Activated naive CD4-positive, alpha-beta T cell (primary cell): Measurements from ENCODE around the gene UGT1A4.

Source experiments
- DNase-seq, 4 experiments: peaks; one replicate each; lab custom pipeline; 2025; lab: John Stamatoyannopoulos, UW

The UGT1A4 gene

DNA sequence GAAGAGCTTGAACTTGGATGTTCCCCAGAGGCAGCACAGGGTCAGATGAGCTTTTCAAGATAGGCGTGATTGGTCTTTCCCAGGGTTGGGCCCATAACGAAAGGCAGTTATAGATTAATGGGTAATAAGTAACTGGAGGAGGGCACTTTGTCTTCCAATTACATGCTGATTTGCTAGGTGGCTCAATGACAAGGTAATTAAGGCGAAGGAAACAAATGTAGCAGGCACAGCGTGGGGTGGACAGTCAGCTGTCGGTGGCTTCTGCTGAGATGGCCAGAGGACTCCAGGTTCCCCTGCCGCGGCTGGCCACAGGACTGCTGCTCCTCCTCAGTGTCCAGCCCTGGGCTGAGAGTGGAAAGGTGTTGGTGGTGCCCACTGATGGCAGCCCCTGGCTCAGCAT, at the start of gene UGT1A4:
Gene UGT1A4, plus strand, starts transcription at position 185 of the 400 bp plus-strand sequence. Its CDS starts 85 bp downstream, at position 270.
- DNase-seq, result no peak

DNA sequence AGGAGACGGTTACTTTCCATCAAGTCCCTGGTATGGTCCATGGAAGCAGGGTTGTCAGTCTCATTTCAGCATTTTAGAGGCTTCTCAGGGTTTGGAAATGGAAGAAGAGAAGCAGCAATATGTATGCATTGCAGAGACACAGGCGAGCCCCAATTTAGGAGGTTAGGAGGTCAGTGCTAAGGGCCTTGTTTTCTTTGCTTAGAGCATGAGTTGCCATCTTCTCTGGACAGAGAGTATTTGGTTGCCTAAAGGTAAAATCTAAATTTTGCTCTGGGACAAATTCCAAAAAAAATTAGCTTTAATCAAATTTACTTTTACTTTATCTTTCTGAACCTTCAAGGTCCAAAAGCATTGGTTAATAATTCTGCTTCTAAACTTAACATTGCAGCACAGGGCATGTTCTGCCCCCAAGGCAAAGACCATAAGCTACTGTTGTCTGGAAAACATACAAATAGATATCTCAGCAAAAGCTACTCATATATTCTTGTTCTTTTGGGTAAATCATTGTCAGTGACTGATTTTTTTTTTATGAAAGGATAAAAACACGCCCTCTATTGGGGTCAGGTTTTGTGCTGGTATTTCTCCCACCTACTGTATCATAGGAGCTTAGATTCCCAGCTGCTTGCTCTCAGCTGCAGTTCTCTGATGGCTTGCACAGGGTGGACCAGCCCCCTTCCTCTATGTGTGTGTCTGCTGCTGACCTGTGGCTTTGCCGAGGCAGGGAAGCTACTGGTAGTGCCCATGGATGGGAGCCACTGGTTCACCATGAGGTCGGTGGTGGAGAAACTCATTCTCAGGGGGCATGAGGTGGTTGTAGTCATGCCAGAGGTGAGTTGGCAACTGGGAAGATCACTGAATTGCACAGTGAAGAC, 47.0 kb upstream of the UGT1A4 start, which contains the start of gene UGT1A9:
Gene UGT1A9, plus strand, starts transcription at position 609 of the 872 bp plus-strand sequence. Its CDS starts 37 bp downstream, at position 646.
- DNase-seq, result no peak

DNA sequence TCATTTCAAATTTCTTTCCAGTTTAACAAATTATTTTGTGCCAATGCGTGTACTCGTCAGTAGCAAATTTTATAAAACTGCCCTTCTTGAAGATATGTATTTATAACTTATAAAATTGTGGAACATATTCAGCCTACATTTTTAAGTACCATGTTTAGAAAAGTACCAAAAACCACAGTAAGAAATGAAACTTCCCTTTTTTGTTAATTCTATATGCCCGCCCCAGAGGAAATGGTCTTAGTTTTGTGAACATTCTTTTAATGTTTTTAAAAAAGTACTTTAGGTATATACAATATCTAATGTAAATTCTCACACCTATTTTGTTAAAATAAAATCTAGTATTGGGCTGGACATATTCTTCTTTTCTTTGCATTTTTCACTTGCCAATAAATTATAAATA, 45.6 kb upstream of the UGT1A4 start:
- no peak for DNase-seq

DNA sequence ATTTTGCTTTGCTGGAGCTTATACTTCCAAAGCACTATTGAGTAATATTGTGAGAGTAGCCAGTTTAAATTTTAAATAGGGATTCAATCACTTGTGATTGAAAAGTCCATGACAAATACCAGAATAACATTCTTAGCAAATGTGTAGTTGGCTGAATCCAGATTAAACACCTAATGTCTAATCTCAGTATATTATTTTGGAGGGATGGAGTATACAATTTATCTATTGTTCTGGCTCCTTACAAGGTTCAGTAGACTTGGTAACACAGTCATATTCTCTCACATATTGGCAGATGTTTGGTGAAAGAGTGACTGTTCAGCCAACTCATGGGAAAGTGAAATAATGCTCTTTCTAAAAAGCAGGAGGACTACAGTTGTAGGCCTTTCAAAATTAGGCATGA, 44.6 kb upstream of the UGT1A4 start:
- no peak for DNase-seq

DNA sequence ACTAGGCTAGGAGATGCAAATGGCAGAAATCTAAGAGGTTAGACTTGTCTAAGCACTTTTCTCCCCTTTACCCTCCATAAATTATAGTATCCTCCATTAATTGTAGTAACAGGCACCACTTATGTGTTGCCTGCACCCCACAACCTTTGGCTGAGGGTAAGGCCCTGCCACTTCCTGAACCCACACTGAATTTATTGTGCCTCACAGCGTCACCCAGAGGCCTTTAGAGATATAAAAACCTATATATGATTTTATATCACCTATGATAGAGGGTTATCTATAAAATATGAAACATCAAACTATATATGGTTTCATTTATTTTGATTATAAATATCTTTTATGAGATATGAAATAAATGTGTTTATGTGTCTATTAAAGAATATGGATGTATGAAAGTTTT, 44.2 kb upstream of the UGT1A4 start:
- no peak for DNase-seq

DNA sequence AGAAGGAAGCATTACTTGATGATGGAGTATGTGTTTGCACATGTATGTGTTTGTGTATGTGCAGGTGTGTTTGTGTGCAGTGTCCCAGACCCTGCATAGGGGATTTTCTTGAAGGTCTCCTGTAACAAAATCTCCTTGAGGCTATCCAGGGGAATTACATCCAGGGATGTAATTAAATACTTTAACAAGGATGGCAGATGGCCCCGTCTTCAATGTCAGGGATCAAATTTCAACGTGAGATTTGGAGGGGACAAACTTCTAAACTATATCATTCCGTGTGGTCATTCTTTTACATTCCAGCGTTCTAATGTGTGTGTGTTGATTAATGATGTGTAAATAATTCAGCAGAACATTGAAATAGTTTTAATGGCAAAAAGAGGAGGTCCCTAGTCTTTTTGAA, 43.5 kb upstream of the UGT1A4 start:
- no peak for DNase-seq

DNA sequence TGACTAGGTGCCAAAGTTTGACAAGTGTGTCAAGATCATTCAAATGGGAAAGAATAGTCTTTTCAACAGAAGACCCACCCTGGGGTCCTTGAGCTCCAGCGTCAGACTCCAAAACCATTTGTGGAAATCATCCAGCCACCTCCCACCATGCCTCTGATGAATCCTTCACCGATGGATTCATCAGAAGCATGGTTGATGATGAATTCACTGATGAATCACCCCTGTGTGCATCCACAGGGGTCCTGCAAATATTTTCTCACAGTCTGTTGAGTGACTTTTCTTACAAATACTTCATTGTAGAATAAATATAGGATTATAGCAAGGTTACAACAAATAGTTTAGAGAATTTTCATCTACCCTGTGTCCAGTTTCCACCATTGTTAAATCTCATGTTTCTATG, 42.5 kb upstream of the UGT1A4 start:
- no peak for DNase-seq

DNA sequence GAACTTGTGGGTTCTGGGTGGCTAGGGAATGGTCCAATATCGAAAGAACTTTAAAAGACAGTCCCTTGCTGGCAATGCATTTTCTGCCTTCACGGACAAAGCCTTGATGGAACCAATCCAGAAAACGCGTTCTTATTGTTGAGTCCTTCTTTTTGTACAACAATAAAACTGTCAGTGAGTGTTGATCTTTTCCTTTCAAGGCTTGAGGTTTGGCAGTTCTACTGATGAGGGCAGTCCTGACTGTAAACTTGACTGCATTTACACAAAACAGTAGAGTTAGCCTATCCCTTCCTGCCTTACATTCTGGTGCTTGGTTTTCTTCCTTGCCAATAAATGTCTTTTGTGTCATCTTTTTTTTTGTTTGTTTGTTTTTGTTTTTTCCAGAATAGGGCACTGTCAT, 39.3 kb upstream of the UGT1A4 start:
- DNase-seq, result no peak

DNA sequence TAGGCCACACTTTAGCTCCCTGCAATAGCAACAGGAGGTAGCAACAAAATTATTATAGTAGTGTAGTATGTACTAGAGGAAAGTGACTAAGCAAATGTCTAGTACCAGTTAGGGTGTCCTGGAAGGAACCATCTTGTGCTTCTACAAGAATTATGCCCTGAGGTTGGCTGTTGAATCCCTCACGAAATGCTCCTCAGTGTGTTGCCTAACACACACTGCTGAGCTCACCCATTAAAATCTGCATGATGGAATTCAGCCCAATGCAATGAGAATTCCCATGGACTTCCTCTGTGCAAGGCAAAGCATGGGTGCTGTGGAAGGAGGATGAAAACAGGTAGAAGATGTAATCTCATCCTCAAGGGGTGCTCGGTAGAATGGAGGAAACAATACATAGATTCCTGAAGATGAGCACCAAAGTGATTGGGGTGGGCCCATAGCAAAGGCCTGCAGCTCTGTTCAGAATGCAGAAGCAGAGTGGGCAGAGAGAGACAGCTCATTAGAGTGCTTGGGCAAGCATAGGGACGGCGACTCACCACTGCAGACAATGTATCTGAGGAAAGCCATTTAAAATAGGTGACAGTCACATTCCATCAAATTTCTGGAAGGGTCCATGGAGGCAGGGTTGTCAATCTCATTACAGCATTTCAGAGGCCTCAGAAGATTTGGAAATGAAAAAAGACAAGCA, 38.0 kb upstream of the UGT1A4 start:
- DNase-seq, result no peak

DNA sequence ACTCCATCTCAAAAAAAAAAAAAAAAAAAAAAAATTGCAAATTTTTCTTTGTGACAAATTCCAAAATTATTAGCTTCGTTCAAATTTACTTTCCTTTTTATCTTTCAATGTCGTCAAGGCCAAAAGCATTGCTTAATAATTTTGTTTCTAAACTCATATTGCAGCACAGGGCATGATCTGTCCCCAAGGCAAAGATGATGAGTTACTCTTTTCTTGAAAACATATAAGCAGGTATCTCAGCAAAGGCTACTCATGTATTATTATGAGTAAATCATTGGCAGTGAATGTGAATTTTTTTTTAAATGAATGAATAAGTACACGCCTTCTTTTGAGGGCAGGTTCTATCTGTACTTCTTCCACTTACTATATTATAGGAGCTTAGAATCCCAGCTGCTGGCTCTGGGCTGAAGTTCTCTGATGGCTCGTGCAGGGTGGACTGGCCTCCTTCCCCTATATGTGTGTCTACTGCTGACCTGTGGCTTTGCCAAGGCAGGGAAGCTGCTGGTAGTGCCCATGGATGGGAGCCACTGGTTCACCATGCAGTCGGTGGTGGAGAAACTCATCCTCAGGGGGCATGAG, 36.9 kb upstream of the UGT1A4 start, which contains the start of gene UGT1A7:
Gene UGT1A7, plus strand, starts transcription at position 381 of the 579 bp plus-strand sequence. Its CDS starts 37 bp downstream, at position 418.
- no peak for DNase-seq

DNA sequence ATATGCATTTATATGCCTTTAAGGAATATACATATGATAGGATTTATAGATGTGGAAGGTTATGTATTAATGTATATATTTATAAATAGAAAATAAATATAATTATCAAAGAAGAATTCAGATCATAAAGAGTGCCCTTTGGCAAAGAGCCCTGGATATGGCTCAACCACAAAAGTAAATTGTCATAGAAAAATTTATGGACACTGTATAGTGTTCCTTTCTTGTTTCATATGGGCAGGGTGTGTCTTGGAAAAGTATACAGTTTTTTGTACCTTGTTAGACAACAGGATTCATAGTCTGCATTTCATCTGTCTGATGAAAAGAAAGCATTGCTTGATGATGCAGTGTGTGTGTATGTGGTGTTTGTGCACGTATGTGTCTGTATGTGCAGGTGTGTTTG, 33.9 kb upstream of the UGT1A4 start:
- DNase-seq, result no peak

DNA sequence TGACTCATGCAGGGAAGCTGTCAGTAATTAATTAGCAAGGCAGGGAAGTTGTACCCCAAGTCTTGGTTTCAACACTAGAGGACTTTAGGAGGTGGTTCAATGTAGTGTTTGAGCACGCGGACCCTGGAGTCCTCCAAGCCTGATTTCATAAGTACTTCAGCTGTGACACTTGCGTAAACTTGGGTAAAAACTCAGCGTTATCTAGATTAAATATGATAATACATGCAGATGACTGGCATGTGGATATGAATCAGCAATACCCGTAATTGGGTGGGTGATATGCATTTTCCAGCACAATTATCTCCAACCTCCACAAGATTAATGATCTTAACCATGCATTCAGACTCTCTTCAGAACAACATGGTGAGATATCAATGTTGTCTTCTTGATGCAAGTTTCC, 31.6 kb upstream of the UGT1A4 start:
- no peak for DNase-seq

DNA sequence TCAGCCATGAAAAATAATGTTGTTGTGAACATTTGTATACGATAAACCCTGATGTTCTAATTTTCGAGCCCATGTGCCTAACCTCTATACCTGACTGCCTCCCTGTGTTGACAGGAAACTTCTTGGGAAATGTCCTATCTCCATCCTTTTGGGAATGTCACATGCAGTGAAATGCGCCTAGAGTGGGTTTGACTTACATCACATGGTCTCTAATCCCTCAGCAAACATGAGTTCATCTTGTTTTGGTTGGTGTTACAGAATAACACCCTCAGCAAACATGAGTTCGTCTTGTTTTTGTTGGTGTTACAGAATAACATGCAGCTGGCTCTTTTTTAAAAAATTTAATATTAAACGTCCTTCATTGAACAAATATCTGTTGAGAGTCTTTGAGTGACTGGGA, 30.2 kb upstream of the UGT1A4 start:
- no peak for DNase-seq

DNA sequence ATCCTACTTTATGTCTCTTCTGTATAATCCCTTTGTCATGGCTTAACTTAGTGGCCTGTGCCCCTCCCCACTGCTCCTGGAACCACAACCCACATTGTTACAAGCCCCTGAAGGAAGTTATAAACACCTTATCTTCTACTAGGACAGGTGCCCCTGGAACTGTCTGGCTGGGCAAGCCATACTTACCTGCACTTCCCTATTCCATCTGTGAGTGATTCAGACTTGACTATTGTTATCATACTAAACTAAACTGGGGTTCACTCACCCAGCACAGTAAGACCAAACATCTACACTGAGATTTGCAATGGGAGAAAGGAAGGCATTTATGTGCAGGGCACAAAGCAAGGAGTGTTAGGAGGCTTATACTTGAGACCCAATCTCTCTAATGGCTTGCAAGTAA, 29.5 kb upstream of the UGT1A4 start:
- no peak for DNase-seq

DNA sequence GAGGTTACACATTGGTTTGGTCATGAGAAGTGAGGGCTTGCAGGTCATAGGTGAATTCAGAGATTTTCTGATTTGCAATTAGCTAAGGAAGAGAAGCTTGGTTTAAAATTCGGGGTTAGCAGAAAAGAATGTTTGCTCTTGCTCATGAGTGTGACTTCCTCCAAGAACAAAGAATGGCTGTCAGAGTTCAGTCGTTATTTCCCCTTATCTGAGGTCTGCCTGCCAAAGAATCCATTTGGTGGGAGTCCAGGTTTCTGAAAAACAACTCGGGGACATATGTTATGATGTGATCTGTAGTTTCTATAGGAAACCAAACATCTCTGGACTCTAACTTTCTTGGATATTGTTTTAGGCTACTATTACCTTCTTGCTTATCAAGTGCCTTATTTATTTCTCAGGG, 29.0 kb upstream of the UGT1A4 start:
- no peak for DNase-seq

DNA sequence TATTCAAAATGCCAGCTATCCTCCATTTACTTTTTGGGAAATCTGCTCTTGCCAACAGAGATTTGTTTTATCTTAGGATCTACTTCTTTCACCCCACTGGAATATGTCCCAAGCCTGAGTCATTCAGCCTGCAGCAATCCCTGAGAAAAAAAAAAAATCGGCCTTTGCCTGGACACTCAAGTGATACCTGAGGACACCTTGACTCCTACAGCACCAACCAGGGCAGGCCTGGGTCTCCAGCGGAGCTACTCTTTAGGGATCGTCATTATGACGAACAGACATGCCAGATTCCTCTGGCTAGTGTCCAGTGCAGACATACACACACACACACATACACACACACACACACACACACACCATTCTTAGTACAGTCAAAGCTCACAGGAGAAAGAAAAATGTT, 28.1 kb upstream of the UGT1A4 start:
- DNase-seq, result no peak

DNA sequence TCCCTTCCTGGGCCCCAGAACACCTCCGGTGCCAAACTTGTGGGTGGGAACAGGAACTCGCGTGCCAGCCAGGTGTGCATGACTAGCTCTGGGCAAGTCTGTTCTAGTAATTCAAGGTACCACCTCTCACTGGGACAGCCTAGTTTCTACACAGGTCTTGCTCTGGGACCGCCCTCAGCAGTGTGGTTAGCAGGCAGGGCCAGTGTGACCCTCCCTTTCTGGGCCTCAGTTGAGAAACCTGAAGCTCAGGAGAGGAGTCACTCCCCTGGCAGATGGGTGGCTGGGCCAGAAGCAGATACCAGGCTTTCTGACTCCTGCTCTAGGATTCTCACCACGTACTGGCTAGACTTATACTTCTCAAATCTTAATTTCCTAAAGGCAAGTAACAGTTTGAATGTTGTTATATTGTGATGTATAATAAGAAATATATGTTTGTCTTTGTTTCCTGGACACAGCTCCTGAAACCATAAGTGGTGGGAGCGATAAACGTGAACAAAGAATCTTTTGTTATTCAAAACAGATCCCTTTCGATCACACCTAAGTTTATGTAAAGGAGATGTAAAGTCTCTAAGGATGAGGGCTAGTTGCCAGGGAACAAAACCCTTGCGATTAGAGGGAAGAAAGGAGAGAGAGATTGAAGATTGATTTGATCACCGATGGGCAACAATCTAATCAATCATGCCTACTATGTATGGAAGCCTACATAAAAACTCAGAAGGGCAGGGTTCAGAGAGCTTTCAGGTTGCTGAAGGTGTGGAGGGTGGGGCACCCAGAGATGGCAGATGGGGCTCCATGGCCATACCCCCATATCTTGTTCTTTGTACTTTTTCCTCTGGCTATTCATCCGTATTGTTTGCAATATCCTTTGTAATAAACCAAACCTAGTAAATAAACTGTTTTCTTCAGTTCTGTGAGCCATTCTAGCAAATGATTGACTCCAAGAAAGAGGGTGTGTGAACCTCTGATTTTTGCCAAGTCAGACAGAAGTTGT, 26.8 kb upstream of the UGT1A4 start:
- no peak for DNase-seq

DNA sequence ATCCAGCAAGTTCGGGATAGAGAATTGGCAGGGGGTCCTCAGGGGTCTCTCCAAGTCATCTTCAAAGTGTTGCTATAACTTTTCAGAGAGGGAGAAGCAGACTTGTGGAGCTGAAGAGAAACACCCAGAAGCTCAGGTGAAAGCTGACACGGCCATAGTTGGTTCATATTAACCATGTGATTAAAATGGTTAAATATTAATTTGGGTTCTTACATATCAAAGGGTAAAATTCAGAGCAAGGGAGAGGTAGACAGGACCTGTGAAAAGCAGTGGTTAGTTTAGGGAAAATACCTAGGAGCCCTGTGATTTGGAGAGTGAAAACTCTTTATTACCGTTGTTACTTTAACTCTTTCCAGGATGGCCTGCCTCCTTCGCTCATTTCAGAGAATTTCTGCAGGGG, 25.9 kb upstream of the UGT1A4 start, which contains the start of gene UGT1A6:
Gene UGT1A6, plus strand, starts transcription at position 243 of the 400 bp plus-strand sequence. Its CDS starts 115 bp downstream, at position 358.
- DNase-seq, result no peak

DNA sequence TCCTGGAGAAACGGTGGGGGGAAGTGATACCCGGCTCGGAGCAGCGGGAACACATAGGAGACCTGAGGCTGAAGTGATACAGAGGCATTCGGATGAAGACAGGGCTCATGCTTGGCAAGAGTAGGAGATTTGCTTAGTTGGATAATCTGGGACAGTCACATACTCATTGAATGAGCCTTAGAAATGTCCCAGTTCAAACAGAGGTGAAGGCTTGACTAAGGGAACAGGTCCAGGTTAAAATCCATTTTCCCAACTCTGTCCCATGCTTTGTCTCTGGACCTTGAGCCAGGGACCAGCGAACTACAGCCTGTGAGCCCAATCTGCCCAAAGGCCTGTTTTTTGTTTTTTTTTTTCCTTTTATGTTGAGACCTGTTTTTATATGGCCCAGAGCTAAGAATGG, 24.6 kb upstream of the UGT1A4 start:
- DNase-seq, result no peak

DNA sequence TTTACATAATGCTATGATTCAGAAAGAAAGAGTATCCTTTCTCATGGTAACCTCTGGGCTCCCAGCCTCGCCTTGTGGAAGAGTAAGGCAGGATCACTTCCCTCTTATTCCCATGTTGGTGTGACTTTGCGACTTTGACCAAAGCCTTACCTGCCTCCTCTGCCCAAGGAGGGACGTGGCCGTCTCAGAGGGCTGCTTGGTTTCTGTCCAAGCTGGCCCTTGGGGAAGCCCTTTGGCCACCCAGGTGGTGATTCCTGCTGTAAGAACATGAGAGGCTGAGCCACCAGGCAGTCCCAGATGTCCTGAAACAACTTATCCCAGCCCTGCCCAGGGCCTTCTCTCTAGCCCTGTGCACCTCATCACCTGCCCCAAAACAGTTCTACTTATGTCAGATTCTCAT, 19.8 kb upstream of the UGT1A4 start:
- DNase-seq, result no peak

DNA sequence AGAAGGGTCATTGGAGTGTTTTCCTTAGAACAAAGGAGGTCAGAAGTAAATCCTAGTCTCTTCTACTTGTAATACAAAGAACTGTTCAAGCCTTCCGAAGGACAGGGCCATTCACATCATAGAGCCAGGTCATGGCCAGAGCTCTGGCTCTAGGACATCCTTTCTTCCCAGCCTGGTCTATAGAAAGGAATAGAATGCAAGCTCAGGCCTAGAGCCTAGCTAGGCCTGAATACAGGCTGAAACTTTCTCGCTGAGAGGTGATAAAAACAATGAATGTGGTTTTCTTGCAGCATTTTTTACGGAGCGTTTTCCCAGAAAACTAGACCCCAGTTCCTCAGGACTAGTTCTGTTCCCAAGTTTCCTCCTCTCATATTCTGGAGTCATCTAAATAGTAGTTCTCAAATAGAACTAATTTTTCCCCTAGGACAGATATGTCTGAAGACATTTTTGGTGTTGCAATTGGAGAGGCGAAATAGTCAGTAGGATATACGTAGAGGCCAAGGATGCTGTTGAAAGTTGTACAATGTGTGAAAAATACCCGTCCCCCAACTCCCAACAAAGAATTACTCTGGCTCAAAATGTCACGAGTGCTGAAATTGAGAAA, 19.0 kb upstream of the UGT1A4 start:
- DNase-seq, result no peak
